Left lobe of liver (tissue), 2 donors: ENCODE measurements around the gene ZRANB1. TPM values are rescaled to one million over a fixed set of nuclear protein-coding genes. Genes with fewer than 3 reads are reported as not detected.
A peak's percentile ranks its signal among the peaks of the same experiment; 100 is the strongest.

Source experiments
- ATAC-seq: fragments of 200-7000 bp; cut with Tn5 transposase; one replicate; pipeline ENCODE4 v1.9.1; 2020; ENCODE audit warnings: mild to moderate bottlenecking, moderate library complexity
- DNase-seq: peaks from one replicate; pipeline ENCODE4 v3.0.0-alpha.2; 2020; ENCODE audit warnings: low spot score
- total RNA-seq: library from RNA; stranded (reverse); gene quantifications from one replicate; pipeline ENCODE4 v1.2.1, GENCODE V29; 2021
- donor health status: DM: no; HTN: no; CAD: no; lungs with moderate emphysema.
- donor health status: DM: no; HTN: yes; CAD: no.

ZRANB1 gene
- total RNA-seq, 1 donor from 2014 or later = 11.6 TPM

DNA sequence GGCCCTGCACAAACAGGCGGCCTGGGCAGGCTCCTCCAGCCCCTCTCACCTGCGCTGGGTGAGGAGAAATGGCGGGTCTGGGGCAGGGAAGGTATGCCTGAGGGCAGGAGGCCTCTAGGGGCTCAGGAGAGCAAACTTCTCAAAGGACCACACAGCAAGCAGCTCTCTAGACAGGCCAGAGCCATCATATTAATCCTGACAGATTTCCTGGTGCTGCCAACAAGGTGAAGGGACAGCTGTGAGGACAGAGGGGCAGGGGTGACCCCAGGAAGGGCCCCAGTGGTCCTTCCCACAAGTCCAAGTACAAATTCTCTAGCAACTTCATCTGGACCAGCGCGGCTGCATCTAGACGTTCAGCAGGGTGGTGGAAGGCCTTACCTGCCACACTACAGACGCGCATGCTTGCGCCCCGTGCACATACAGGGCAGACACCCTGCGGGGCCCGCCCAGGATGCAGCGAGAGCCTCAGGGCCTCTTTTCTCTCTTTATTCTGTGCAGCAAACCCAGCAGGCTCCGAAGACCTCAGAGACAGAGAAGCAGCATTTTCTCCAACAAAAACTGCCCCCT, 62.1 kb downstream of the ZRANB1 start:
- no peak for ATAC-seq
- no peak for DNase-seq

DNA sequence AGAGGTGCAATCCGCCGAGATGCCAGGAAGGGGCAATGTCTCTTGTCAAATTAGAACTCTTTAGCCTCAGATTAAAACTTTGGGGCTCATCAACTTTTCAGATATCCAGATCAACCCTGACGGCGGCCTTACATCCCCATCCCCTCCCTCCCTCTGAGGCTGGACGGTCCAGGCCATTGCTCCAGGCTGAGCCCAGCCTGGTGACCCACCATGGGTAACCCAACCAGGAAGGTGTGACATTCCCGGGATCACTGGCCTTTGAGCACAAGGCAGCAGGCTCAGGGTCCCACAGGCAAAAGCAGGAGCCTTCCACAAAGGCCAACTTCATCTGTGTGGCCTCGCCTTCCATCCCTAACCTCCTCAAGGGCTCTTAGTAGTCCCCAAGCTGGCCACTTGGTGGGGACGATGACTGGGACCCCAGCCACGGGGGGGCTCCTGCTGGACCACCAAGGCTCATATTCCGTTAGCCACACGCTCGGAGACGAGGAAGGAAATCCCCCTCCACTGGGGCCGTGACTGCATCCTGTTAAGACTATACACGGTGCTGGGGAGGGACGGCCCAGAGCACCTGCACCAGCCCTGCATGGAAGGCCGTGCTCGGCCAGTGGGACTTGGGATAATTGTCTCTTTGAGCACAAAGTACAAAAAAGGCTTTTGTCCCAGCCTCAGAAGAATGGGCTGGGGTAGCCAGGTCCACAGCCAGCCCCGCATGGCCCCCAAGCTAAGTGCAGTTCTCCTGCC, 62.8 kb downstream of the ZRANB1 start:
- no peak for ATAC-seq
- DNase-seq = no peak

DNA sequence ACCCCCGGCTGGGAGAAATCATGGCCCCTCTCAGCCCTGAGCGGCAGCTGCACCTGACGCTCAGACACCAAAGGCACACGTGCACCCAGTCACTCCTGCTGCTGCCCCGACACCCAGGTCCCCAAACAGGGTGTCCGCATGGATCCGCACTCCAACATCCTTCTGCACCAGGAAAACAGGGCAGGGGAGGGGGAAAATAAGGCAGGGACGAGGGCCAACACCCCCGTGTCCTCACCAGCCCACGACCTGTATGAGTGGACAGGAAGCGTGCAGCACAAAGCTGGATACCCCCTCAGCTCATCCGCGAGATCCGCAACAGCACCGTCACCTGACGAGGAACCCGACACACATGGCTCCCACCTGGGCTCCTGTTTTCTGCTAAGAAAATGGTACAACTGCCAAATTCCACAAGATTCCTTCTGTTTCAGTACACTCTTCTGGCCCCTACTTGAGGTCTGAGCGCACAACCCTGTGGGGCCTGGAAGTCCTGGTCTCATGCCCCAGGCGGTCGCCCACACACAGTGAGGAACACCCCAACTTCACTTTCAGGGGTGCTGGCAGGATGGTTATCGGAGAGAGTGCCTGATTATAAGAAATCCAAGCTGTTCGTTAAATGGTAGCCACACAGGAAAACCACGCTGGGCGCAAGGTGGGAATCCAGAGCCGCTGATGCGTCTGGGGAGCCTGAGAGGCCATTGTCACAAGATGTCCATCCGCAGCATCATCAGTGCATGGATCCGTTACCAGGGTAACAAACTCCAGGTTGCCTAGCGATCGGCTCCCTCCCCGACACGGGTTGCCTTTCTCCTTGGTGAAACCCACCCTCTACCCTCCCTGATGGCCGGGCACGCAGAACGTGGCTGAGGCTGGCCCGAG, 63.6 kb downstream of the ZRANB1 start:
- no peak for ATAC-seq

DNA sequence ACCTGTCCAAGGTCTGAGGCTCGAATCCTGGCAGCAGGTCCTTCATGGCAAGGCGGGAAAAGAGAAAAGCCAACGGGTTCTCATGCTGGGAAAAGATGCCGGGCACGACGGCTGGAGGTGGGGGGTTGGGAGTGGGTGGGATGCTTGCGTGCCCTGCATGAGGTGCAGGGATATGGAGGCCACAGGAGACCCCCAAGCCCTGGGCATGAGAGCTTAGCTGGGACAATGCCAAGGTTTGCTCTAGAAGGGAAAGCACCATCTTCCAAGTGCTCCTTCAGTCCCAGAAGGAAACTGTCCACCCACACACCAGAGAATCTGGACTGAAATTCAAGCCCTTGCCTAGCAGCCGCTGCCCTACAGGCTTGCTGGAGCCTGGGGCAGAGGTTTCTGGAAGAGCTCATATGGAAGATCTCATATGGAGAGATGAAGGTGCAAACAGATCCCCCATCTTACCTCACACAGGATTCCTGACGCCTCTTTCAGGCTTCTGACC, 64.3 kb downstream of the ZRANB1 start:
- DNase-seq = no peak

More for the DNA sequence above, 63.6 kb downstream of the ZRANB1 start:
- no peak for DNase-seq

DNA sequence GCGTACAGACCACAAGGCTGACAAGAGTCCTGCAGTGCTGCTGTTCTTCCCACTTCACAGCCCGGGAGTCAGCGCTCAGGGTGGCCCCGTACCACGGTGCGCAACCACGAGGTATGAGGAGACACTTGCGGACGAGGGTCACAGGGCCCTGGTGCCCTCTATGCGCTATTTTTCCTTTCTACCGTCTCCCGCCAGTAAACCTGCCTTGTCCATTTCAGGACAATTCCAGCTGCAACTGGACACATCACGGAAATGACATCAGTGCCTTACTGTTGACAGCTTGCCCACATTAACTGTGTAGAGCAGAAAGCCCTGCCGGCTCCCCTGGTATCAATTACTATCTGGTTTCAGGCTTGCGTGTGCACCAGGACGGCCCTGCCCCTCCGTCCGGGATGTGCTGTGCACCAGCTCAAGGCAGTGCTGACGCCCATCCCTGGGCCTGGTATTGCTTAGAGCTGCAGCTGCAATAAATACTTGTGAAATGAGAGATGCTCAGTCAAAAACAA, 65.1 kb downstream of the ZRANB1 start:
- ATAC-seq (no peak), DNase-seq (no peak)

More for the DNA sequence above, 64.3 kb downstream of the ZRANB1 start:
- ATAC-seq = no peak

DNA sequence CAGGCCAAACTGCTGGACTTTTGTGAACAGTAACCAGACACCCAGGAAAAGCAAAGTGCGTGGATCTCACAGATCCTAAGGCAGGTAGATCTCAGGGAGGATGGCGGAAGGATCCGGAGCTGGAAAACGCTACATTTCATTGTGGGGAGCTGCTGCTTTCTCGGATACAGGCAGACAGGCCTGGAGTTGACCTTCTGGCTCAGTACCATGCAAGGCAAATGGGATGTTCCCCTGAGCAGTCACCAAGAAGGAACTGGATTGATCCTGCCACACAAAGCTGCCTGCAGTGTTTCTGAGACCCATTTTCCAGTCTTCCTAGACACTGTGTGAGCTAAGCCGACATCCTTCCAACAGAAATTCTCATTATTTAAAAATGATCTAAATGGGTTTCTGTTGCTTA, 65.5 kb downstream of the ZRANB1 start:
- ATAC-seq (no peak), DNase-seq (no peak)

DNA sequence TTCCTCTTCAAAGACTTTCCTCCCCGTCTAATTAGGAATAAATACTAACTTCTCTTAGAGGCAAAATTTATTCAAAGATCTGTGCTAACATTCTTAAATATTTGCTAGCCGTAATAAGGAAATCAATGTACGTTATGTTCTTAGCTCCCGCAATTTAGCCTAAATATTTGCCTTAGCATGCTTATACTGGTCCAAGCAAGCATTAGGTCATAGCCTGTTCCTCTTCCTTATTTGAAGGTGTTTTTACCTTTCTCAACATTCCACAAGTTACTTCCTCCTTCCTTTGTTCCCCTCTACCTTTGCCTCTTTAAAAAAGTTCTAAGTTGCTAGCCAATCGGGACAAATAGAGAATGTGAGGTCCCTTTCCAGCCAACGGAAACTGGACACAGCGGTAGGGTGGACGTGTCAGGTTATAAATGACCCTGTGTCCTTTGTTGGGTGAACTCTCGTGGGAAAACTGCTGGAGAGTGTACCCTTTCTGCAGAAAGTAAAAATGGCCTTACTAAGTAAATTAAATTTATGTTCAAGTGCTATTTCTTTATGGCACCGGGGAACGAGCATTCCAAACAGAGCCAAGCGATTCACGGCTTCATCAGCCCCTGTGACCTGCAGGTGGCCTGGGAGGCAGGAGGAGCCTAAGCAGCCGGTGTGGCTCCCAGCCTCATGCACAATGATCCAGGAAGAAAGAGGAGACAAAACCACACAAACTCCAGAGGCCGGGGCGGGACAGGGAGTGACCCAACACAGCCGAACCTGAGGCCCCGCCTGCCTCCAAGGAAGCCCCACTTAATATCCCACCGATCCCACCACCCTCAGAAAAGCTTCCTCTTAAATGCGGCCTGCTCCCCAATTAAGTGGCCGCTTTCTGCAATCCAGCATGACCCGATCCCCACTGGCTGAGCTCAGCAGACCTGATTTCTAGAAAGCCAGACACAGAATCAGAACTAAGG, 67.0 kb downstream of the ZRANB1 start:
- DNase-seq (no peak), ATAC-seq (no peak)

DNA sequence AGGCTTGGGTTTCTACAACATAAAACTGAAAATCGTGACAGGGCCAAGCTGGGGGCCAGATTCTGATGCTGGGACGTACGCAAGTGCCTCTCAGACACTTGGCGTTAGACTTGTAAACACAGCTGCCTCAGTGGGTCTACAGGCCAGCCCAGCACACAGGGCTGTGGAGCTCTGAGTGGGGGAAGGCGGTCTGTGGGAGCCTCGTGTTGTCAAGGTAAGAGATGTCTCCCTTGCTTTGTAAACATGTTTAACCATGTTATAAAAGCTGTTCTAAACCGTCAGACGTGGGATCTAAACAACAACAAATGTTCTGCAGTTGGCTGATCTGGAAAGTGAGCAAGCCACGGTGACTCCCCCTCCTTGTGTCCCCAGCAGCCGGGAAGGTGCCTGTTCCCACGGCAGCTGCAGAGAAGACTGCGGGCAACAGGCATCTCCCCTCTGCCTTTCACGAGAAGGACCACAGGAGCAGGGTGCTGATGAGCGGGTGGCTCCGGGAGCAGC, 67.8 kb downstream of the ZRANB1 start:
- DNase-seq = no peak
- no peak for ATAC-seq

DNA sequence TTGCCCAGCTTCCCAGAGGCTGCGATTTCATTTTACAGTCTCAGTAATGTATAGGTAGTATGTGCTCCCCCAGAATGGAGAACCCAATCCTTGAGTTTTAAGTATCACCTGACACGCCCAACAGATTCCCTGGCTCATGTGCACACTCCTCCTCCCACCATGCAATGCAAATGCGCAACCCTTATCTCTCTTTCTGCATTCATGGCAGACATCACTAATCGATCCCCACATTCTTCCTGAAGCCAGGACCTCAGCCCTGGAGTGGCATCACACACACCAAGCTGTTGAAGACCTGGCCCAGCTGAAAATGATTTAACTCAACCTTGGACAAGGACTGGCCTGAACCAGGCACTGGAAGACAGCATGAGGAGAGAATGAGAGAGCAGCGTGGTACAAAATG, 68.4 kb downstream of the ZRANB1 start:
- no peak for ATAC-seq
- no peak for DNase-seq

DNA sequence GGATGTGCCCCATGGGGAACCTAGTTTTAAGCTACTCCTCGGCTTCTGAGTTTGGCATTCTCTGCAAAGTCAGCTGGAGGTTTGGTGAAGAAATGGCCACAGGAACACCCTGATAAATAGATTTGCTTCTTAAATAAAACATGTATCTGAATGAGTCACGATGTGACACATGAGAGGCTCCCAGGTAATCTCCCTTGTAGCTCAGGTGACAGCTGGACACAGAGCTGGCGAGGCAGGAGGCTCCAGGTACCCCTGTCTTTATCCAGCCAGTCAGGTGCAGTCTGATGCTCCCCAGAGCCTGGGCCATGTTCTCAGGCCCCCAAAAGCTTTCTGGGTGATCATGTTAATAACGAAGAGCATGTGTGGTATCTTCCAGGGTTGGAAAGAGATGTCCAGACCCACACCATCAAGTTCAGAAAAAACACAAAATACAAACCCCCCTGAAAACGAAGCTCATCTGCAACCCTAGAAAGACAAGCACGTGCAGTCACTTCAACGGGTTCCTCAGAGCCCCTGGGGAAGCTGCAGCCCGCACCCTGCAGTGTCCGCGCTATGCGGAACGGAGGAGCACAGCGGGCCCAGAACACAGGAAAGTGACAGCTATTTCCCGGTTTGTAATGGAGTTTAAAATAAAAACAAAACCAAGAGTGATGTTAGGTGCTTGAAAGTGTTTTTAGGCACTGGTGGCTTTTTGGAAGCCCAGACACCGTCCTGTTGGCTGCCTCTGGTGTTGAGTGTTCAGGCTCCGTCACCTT, 69.4 kb downstream of the ZRANB1 start:
- DNase-seq (no peak), ATAC-seq (no peak)

DNA sequence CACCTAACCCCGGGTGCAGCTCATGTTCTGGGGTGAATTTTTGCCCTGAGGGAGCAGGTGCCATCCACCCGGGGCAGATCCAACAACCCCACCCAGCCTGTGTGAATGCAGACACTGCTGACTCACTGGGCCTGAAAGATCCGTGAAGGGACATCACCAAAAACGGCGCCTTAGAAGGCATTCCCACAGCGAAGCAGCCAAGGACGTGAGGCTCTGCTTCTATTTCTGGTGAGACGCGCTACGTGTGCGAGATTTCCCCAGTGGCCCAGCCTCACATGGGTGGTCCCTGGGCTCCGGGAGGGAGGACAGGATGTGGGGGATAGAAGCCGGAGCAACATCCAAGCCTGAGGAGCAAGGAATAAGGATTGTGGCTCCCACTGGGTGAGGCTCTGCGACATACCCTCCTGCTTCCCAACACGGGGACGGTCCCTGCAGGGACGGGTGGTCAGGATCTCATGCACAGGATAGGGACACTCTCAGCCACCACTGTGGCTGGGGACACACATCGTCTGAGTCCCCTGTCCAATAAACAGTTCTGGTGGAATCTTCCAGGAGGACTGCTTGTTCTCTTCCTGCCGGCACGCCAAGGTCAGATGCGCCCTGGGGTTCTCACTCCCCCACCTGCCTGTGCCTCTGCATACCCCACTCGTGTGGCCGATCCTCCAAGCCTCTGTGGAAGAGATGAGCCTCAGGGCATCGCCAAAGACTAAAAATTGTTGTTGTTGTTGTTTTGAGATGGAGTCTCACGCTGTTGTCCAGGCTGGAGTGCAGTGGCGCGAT, 70.2 kb downstream of the ZRANB1 start:
- DNase-seq (no peak), ATAC-seq (no peak)

DNA sequence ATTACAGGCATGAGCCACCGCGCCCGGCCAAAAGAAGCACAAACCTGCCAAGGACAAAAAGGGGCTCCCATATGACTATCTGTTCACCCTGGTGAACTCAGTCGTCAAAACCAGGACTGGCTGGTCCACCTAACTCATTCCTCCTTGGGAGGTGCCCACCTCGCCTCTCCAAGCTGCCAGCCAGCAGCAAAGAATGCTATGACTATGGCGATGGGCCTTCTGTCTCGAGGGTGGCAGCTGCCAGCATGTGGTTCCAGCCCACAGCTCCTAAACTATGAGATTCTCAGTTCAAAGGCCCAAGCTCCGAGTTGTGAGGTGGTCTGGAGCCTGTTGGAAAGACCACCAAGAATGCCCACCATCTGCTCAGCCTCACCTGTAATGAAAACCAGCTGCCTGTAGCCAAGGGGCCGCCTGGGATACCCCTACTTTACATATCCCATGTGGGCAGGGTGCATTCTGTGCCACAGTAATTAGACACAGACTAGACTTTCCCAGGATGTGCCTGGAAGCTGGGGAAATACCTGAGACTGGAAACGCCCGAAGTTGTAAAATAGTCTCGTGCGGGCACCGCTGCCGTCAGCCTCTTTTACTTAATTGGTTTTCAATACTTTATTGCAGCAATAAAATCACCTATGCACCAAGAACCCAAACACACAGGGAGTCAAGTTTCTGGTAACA, 71.1 kb downstream of the ZRANB1 start:
- DNase-seq = no peak
- no peak for ATAC-seq

DNA sequence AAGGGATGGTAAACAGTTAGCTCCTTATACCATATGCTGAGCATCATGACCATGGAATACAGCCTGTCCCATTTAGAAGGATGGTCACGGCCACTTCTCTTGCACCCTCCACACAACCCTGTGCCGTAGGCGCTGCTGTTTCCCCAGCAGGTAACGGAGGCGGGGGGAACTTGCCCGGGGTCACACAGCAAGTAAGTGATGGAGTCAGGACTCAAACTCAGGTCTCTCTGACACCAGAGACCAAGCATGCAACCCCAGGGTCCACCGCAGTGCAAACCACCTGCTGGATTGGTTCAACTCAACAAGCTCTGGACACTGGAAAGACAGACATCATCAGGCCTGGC, 71.6 kb downstream of the ZRANB1 start:
- no peak for ATAC-seq
- no peak for DNase-seq

DNA sequence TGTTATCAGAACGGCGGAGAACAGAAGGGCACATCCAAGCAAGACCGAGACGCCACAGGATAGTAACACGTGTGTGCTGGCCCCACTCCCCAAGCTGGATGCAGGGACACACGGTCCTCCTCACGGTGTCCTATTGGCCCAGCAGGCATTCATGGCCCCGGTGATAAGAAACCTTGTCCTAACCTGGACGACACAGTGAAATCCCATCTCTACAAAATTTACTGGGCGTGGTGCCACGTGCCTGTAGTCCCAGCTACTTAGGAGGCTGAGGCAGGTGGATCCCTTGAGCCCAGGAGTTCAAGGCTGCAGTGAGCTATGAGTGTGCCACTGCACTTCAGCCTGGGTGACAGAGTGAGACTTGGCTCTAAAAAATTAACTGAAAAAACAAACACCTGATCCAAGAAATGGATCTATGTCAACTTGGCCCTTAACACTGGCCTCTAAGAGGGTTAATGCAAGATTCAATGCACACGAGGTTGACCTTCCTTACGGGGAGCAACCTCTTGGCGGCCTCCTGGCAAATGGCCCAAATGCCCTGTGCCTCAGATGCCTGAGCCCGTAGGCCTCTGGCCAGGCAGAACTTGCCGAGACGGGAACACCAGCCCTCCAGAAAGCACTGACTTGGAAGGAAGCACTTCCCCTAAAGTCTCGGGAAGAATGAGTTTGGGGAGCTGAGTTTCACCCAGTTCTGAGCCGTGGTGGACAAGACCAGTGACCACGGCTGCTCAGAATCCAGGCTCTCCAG, 72.3 kb downstream of the ZRANB1 start:
- no peak for DNase-seq

DNA sequence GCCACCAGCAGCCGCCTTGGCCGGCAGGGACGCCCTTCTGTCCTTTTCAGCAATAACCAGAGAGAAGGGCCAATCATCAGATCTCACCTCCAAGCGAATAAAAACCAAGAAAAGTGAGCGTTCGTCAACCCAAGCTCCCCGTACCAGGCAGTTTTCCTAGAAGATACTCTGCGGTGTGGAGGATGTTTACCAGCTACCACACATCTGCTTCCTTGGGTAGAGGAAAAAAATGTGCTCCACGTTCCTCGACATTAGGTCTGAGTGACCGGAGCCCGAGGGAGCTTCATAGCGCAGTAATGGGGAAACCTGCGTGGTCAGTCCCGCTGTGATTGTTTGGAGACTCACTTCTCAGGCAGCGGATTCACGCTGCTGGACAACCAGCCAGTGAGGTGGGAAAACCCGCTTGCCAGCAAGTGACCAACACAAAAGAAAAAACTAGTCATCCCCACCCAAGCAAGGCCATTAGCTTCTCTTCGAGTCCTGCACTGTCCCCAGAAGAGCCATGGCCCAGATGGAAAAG, 73.0 kb downstream of the ZRANB1 start:
- DNase-seq (no peak), ATAC-seq (no peak)

More for the DNA sequence above, 72.3 kb downstream of the ZRANB1 start:
- ATAC-seq = peak; percentile 20

DNA sequence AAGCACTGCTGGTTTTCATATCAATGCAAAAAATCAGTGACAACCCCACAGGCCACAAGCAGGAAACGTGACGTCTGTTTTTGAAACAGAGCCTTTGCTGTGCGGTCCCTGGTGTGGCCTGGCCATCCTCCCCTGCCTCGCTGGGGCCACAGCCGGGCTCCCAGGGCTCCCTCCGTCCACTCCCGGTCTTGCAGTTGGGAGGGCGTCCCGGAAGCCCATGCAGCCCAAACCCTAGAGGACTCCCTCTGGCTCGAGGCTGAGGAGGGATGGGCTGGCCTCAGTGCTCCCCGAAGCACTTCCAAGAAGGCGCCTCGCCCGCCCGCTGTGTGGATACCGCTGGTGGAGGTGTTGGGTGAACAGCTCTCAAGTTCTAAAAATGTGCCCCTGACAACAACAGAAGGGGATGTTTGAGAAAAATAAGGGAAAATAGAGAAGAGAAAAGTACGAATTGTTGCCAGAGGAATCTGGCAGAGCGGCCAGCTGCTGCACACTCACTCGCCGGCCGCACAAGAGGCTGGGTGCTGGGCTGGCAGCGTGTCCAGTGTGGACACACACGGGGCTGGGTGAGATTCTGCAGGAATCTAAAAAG, 73.5 kb downstream of the ZRANB1 start:
- ATAC-seq (no peak), DNase-seq (no peak)

DNA sequence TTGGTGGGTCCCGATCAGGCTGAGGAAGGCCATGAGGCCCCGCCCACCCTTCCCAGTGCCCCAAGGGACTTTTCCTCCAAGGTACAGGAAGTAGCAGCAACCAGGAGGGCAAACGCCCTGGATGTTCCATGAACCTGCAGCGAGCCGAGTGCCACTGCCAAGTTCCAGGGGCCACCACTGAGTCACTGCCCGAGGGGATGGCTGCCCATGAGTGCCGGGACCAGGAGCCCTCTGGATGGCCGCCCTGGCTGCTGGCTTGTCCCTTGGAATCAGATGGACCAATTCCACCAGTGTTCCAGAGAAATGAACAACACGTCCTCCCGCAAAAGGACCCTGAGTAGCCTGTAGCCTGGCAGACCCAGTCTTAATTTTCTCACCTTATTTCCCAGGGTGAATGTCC, 74.2 kb downstream of the ZRANB1 start:
- ATAC-seq (no peak), DNase-seq (no peak)
